Thyroid gland (tissue), 4 donors: Measurements from ENCODE around the gene MISP3.
"Not testable (repeated sequence)": the region's sequence is repeated elsewhere in the genome, so short reads cannot be mapped to it uniquely, and the experiment has no call there.

Experiments
- POLR2A ChIP-seq, 2 donors: fragments of 450-650 bp; IDR thresholded peaks; one replicate each; pipeline ENCODE4 v1.6.1; 2017; ENCODE audit warnings: antibody characterized with exemption in 2 of 2, mild to moderate bottlenecking in 2 of 2, moderate library complexity in 1 of 2
- TF ChIP-seq, protein P1 (sequence below), 6 experiments: fragments of 200-600 bp in 3 of 6; fragments of 450-650 bp in 3 of 6; sonication (generic) in 3 of 6; IDR thresholded peaks; one replicate each; pipeline ENCODE4 v1.5.1; 2016 to 2019; ENCODE audit warnings: antibody characterized with exemption in 6 of 6, mild to moderate bottlenecking in 2 of 6, inconsistent platforms in 1 of 6, moderate library complexity in 1 of 6

DNA sequence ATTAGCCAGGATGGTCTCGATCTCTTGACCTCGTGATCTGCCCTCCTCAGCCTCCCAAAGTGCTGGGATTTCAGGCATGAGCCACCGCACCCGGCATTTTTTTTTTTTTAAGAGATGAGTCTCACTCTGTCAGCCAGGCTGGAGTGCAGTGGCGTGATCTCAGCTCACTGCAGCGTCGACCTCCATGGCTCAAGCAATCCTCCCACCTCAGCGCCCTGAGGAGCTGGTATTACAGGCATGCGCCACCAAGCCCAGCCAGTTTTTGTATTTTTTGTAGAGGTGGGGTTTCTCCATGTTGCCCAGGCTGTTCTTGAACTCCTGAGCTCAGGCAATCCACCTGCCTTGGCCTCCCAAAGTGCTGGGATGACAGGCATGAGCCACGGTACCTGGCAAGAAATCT lies 24.7 kb upstream of the MISP3 start:
- not testable (repeated sequence) for TF ChIP-seq POLR2A (IDR thresholded peaks at IDR 0.05)
- TF ChIP-seq, protein P1, sequence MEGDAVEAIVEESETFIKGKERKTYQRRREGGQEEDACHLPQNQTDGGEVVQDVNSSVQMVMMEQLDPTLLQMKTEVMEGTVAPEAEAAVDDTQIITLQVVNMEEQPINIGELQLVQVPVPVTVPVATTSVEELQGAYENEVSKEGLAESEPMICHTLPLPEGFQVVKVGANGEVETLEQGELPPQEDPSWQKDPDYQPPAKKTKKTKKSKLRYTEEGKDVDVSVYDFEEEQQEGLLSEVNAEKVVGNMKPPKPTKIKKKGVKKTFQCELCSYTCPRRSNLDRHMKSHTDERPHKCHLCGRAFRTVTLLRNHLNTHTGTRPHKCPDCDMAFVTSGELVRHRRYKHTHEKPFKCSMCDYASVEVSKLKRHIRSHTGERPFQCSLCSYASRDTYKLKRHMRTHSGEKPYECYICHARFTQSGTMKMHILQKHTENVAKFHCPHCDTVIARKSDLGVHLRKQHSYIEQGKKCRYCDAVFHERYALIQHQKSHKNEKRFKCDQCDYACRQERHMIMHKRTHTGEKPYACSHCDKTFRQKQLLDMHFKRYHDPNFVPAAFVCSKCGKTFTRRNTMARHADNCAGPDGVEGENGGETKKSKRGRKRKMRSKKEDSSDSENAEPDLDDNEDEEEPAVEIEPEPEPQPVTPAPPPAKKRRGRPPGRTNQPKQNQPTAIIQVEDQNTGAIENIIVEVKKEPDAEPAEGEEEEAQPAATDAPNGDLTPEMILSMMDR (IDR thresholded peaks at IDR 0.05), result not testable (repeated sequence)
